HCT116 (cell line): ENCODE measurements around the gene LDLRAD4. TPM values are rescaled to one million over a fixed set of nuclear protein-coding genes. Genes with fewer than 3 reads are reported as not detected.

ENCODE experiments used
- ATAC-seq: fragments of 200-7000 bp; cut with Tn5 transposase; 2 replicates; pipeline ENCODE4 v1.9.1; 2020; ENCODE audit warnings: mild to moderate bottlenecking, moderate library complexity
- BruUV-seq: library from RNA; stranded (reverse); fragments of 400-500 nt; replicated peaks from 2 replicates; lab custom pipeline; 2021; lab: Mats Ljungman, UMichigan
- CTCF ChIA-PET: fragments of 300-600 bp; sonication (Branson Sonifier 250); formaldehyde crosslinking; loops from one replicate; lab custom pipeline; 2021; ENCODE audit warnings: antibody characterized with exemption; lab: Charles Lee
- POLR2A ChIA-PET: fragments of 300-600, 350-600 bp; sonication (Branson Sonifier 250); formaldehyde crosslinking; loops from one replicate; lab custom pipeline; 2021; ENCODE audit warnings: antibody characterized with exemption; lab: Charles Lee
- RAD21 ChIA-PET, 2 experiments: fragments of 300-600 bp; sonication (Branson Sonifier 250); formaldehyde crosslinking; loops; one replicate each; lab custom pipeline; 2023; ENCODE audit warnings: low total read pairs in 2 of 2; ENCODE audit not compliant: uncharacterized antibody in 2 of 2, unreplicated experiment in 2 of 2, low non-redundant PET in 1 of 2; lab: Charles Lee
- DNase-seq: peaks from one replicate; pipeline ENCODE4 v3.0.0-alpha.2; 2010; ENCODE audit warnings: low read depth, low spot score
- H2AFZ ChIP-seq: fragments of 200-600 bp; shearing (Covaris generic), sonication (generic); 2 replicates; pipeline ENCODE4 v1.6.1; 2017; ENCODE audit warnings: low read depth, mixed run types, mixed read lengths, antibody characterized with exemption, low read length; ENCODE audit not compliant: poor library complexity, severe bottlenecking
- H3K27ac ChIP-seq: 2 replicates; pipeline ENCODE4 v1.5.1; 2012; ENCODE audit warnings: low read depth, low read length
- H3K27me3 ChIP-seq: fragments of 200-600 bp; sonication (generic); 2 replicates; pipeline ENCODE4 v1.6.1; 2016; ENCODE audit warnings: mixed run types, low read length, mixed read lengths; ENCODE audit not compliant: insufficient read depth
- H3K36me3 ChIP-seq, 2 experiments: fragments of 200-500 bp in 1 of 2; fragments of 200-600 bp in 1 of 2; sonication (Bioruptor generic) in 1 of 2; sonication (generic) in 1 of 2; 2 replicates each; pipeline versions ENCODE4 v1.5.1 to v1.6.1; 2014 to 2016; ENCODE audit warnings: low read length in 2 of 2, inconsistent platforms in 1 of 2, mixed read lengths in 1 of 2, mixed run types in 1 of 2; ENCODE audit not compliant: insufficient read depth in 2 of 2, control insufficient read depth in 1 of 2
- H3K4me1 ChIP-seq, 2 experiments: fragments of 200-600 bp in 1 of 2; sonication (generic) in 1 of 2; 2 replicates each; pipeline versions ENCODE4 v1.5.1 to v1.6.1; 2012 to 2017; ENCODE audit warnings: low read length in 2 of 2, inconsistent platforms in 1 of 2, mild to moderate bottlenecking in 1 of 2, mixed read lengths in 1 of 2, mixed run types in 1 of 2, moderate library complexity in 1 of 2; ENCODE audit not compliant: insufficient read depth in 2 of 2, control insufficient read depth in 1 of 2
- H3K4me2 ChIP-seq: fragments of 200-600 bp; sonication (generic); 2 replicates; pipeline ENCODE4 v1.6.1; 2017; ENCODE audit warnings: mixed run types, low read length, mixed read lengths
- H3K4me3 ChIP-seq, 2 experiments: fragments of 200-600 bp in 1 of 2; sonication (generic) in 1 of 2; replicated peaks in 1 of 2; 2 replicates each; pipeline ENCODE4 v1.5.1; 2011 to 2016; ENCODE audit warnings: low read length in 2 of 2, control low read depth in 1 of 2, low read depth in 1 of 2, mild to moderate bottlenecking in 1 of 2, mixed read lengths in 1 of 2, mixed run types in 1 of 2
- H3K79me2 ChIP-seq: fragments of 200-600 bp; sonication (generic); 2 replicates; pipeline ENCODE4 v1.6.1; 2017; ENCODE audit warnings: mild to moderate bottlenecking, mixed run types, low read length, moderate library complexity, mixed read lengths; ENCODE audit not compliant: insufficient read depth
- H3K9ac ChIP-seq: fragments of 200-600 bp; sonication (generic); 2 replicates; pipeline ENCODE4 v1.6.1; 2016; ENCODE audit warnings: low read length, mixed read lengths
- H3K9me2 ChIP-seq: fragments of 200-600 bp; sonication (generic), shearing (Covaris generic); 2 replicates; pipeline ENCODE4 v1.6.1; 2017; ENCODE audit warnings: mixed run types, mild to moderate bottlenecking, moderate library complexity; ENCODE audit not compliant: insufficient read depth
- H3K9me3 ChIP-seq, 2 experiments: fragments of 200-500 bp in 1 of 2; fragments of 200-600 bp in 1 of 2; sonication (Bioruptor generic) in 1 of 2; sonication (generic) in 1 of 2; 2 replicates each; pipeline ENCODE4 v1.6.1; 2014 to 2017; ENCODE audit warnings: low read length in 2 of 2, mixed read lengths in 2 of 2, inconsistent platforms in 1 of 2, low read depth in 1 of 2, mild to moderate bottlenecking in 1 of 2, mixed run types in 1 of 2, moderate library complexity in 1 of 2; ENCODE audit not compliant: control insufficient read depth in 1 of 2, insufficient read depth in 1 of 2
- H4K20me1 ChIP-seq: fragments of 200-600 bp; sonication (generic), shearing (Covaris generic); 2 replicates; pipeline ENCODE4 v1.6.1; 2017; ENCODE audit warnings: mixed run types, mild to moderate bottlenecking, moderate library complexity; ENCODE audit not compliant: insufficient read depth
- CBX3 ChIP-seq: IDR thresholded peaks from 2 replicates; pipeline ENCODE4 v1.6.1; 2012; ENCODE audit warnings: low read depth
- CEBPB ChIP-seq: IDR thresholded peaks from 2 replicates; pipeline ENCODE4 v1.6.1; 2012; ENCODE audit warnings: low read depth
- EZH2 ChIP-seq: fragments of 200-600 bp; sonication (generic); IDR thresholded peaks from 2 replicates; pipeline ENCODE4 v1.6.1; 2017; ENCODE audit warnings: antibody characterized with exemption, mixed run types
- FOSL1 ChIP-seq: IDR thresholded peaks from 2 replicates; pipeline ENCODE4 v1.6.1; 2012; ENCODE audit warnings: low read depth
- MAX ChIP-seq: IDR thresholded peaks from 2 replicates; pipeline ENCODE4 v1.6.1; 2012
- POLR2A ChIP-seq: IDR thresholded peaks from 2 replicates; pipeline ENCODE4 v1.7.0; 2011; ENCODE audit warnings: borderline replicate concordance; ENCODE audit not compliant: insufficient read depth, insufficient read length; ENCODE audit errors: extremely low read depth
- POLR2AphosphoS5 ChIP-seq: IDR thresholded peaks from 2 replicates; pipeline ENCODE4 v1.6.1; 2011; ENCODE audit warnings: mild to moderate bottlenecking, low read depth, low read length, moderate library complexity
- RAD21 ChIP-seq: IDR thresholded peaks from 2 replicates; pipeline ENCODE4 v1.6.1; 2012; ENCODE audit warnings: low read depth, mild to moderate bottlenecking
- SIN3A ChIP-seq: IDR thresholded peaks from 2 replicates; pipeline ENCODE4 v1.6.1; 2012; ENCODE audit warnings: low read depth
- SP1 ChIP-seq: IDR thresholded peaks from 2 replicates; pipeline ENCODE4 v1.6.1; 2012; ENCODE audit warnings: low read depth
- SRF ChIP-seq: IDR thresholded peaks from 2 replicates; pipeline ENCODE4 v1.6.1; 2012; ENCODE audit warnings: low read depth
- TCF7L2 ChIP-seq: IDR thresholded peaks from 2 replicates; pipeline ENCODE4 v1.7.0; 2011; ENCODE audit warnings: borderline replicate concordance, inconsistent platforms; ENCODE audit not compliant: insufficient read depth, insufficient read length; ENCODE audit errors: extremely low read depth
- YY1 ChIP-seq: IDR thresholded peaks from 2 replicates; pipeline ENCODE4 v1.6.1; 2011; ENCODE audit warnings: low read length, low read depth, moderate library complexity, mild to moderate bottlenecking; ENCODE audit not compliant: insufficient replicate concordance; ENCODE audit errors: extremely low read depth
- ZBTB33 ChIP-seq: IDR thresholded peaks from 2 replicates; pipeline ENCODE4 v1.6.1; 2011; ENCODE audit warnings: mild to moderate bottlenecking, low read length, moderate library complexity; ENCODE audit not compliant: insufficient replicate concordance; ENCODE audit errors: extremely low read depth
- ZFX ChIP-seq: fragments of 450-650 bp; IDR thresholded peaks from 2 replicates; pipeline ENCODE4 v1.6.1; 2017
- ZNF274 ChIP-seq: fragments of 200-500 bp; sonication (Bioruptor generic); IDR thresholded peaks from 2 replicates; pipeline ENCODE4 v1.6.1; 2014; ENCODE audit warnings: mild to moderate bottlenecking, low read depth, low read length, inconsistent platforms
- intact Hi-C: fragments of 100-400 bp; cut with micrococcal nuclease; formaldehyde crosslinking; loops from 2 replicates; pipeline ENCODE4 v1.10.0; 2022
- total RNA-seq: library from RNA; stranded (reverse); gene quantifications from one replicate; pipeline ENCODE4 v1.2.1, GENCODE V29; 2021; ENCODE audit not compliant: unreplicated experiment
- TF ChIP-seq, protein P1 (sequence below): IDR thresholded peaks from 2 replicates; pipeline ENCODE4 v1.6.1; 2012
- TF ChIP-seq, protein P2 (sequence below), 3 experiments: fragments of 200-600 bp in 1 of 3; sonication (generic) in 1 of 3; IDR thresholded peaks in 2 of 3; conservative IDR thresholded peaks in 1 of 3; 2 replicates each; pipeline ENCODE4 v1.5.1; 2012 to 2017; ENCODE audit warnings: low read depth in 2 of 3, low read length in 2 of 3, antibody characterized with exemption in 1 of 3, borderline replicate concordance in 1 of 3, control low read depth in 1 of 3, mild to moderate bottlenecking in 1 of 3, mixed read lengths in 1 of 3, mixed run types in 1 of 3, moderate library complexity in 1 of 3; ENCODE audit not compliant: insufficient read depth in 1 of 3

The LDLRAD4 gene
- total RNA-seq, 1 experiment from 2014 or later = 1.2 TPM

DNA sequence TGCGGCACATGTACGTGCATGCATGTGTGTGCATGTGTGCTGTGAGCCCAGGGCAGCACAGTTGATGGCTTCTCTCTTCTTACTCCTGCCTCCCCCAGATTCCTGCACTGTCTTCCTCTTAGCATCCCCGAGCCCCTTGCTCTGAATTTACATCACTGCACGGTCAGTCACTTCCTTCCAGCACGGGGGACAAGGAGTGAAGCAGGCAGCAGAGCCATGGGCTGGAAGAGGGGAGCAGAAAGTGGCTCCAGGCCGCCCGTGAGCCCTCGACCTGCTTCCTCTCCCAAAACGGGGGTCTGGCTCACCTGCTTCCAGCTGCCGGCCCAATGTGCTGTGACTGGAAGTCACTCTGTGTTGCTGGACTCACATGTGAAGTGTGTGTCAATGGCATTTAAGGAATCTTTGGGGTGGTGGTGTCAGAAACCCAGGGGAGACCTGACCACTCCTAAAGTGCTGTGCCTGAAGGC is 401.7 kb downstream of the LDLRAD4 start (continued):
- TF ChIP-seq ZBTB33 = no peak
- TF ChIP-seq SP1 = no peak

DNA sequence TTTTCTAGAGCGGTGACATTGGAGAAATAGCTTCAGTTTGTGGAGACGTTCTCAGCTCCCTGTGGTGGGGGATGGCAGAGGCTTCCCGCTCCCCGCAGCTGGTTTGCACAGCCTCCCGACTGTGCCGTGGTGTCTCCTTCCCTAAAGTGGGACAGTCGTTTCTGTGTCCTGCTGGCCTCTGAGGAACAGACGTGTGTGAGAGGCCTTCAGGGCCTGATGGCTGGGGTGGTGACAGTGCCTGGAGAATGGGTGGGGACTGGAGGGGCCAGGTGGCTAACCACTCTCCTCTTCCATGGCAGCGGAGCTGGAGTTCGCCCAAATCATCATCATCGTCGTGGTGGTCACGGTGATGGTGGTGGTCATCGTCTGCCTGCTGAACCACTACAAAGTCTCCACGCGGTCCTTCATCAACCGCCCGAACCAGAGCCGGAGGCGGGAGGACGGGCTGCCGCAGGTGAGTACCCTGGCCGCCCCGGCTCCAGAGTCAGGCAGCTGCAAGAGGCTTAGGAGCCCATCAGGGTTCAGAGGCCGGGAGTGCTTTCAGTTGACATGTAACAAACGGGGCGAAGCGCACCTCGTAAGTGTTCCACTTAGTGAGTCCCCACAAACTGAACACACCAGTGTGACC is 402.4 kb downstream of the LDLRAD4 start:
- ChIA-PET POLR2A (no interaction called here), CTCF (interaction anchor here (0.7 kb wide), 1 partner anchor 630 kb away, joined by 4 read pairs; no protein-coding TSS in a partner anchor)

More for the DNA sequence above, 402.4 kb downstream of the LDLRAD4 start:
- Histone ChIP-seq H3K9me3 (no peaks in the 10 kb centered on the region), H3K4me1 (no peaks in the 10 kb centered on the region), H3K79me2 (no peaks in the 10 kb centered on the region), H3K4me3 (no peak overlapping the region), H3K9me2 (no peaks in the 10 kb centered on the region), H4K20me1 (no peaks in the 10 kb centered on the region), H3K36me3 (no peaks in the 10 kb centered on the region), H2AFZ (no peak overlapping the region), H3K9ac (no peak overlapping the region), H3K27me3 (no peaks in the 10 kb centered on the region; the same call in 1 of the 2 replicates), H3K4me2 (no peak overlapping the region), H3K27ac (no peak overlapping the region)
- TF ChIP-seq ZFX (no peak), POLR2AphosphoS5 (no peak), RAD21 (no peak), SRF (no peak), TCF7L2 (no peak), FOSL1 (no peak), SP1 (no peak), ZNF274 (no peak), YY1 (no peak), POLR2A (no peak), CEBPB (no peak), SIN3A (no peak), MAX (no peak), ZBTB33 (no peak), EZH2 (no peak), CBX3 (no peak)
- TF ChIP-seq, protein P1, sequence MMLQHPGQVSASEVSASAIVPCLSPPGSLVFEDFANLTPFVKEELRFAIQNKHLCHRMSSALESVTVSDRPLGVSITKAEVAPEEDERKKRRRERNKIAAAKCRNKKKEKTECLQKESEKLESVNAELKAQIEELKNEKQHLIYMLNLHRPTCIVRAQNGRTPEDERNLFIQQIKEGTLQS = no peak
- TF ChIP-seq, protein P2, sequence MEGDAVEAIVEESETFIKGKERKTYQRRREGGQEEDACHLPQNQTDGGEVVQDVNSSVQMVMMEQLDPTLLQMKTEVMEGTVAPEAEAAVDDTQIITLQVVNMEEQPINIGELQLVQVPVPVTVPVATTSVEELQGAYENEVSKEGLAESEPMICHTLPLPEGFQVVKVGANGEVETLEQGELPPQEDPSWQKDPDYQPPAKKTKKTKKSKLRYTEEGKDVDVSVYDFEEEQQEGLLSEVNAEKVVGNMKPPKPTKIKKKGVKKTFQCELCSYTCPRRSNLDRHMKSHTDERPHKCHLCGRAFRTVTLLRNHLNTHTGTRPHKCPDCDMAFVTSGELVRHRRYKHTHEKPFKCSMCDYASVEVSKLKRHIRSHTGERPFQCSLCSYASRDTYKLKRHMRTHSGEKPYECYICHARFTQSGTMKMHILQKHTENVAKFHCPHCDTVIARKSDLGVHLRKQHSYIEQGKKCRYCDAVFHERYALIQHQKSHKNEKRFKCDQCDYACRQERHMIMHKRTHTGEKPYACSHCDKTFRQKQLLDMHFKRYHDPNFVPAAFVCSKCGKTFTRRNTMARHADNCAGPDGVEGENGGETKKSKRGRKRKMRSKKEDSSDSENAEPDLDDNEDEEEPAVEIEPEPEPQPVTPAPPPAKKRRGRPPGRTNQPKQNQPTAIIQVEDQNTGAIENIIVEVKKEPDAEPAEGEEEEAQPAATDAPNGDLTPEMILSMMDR (IDR thresholded peaks at IDR 0.05 in 2 of 3, conservative IDR thresholded peaks at IDR 0.05 in 1 of 3; ENCODE audit: borderline replicate concordance in 1 of 3, insufficient read depth in 1 of 3, low read depth in 2 of 3, low read length in 2 of 3) = no peak
- ATAC-seq (no peak), DNase-seq (no peak)
- RAD21 ChIA-PET = no interaction called here
- no TSS peak for BruUV-seq
- intact Hi-C loops = no loop called here
